NCI-H2196 (cell line): ENCODE results near the gene KRTAP22-2.

Experiments used
- DNase-seq: peaks from one replicate; lab custom pipeline; 2025; ENCODE audit not compliant: unreplicated experiment; lab: John Stamatoyannopoulos, UW

Gene KRTAP22-2

GRCh38 chr21:30563630-30564029 is 26.6 kb downstream of the KRTAP22-2 start:
- DNase-seq = no peak

GRCh38 chr21:30563072-30563471 is 27.1 kb downstream of the KRTAP22-2 start:
- no peak for DNase-seq

- no peak for DNase-seq
Measured at GRCh38 chr21:30561957-30562356, 28.2 kb downstream of the KRTAP22-2 start.

GRCh38 chr21:30561264-30561895 is 28.8 kb downstream of the KRTAP22-2 start, which contains the start of gene KRTAP19-7:
Gene KRTAP19-7, minus strand, starts transcription at chr21:30561314. Its CDS starts 25 bp downstream, at chr21:30561289.
- no peak for DNase-seq

- no peak for DNase-seq
Measured at GRCh38 chr21:30555095-30555494, 35.1 kb downstream of the KRTAP22-2 start.

- DNase-seq = no peak
Measured at GRCh38 chr21:30552782-30553181, 37.4 kb downstream of the KRTAP22-2 start.

- no peak for DNase-seq
Measured at GRCh38 chr21:30541764-30542163, 48.4 kb downstream of the KRTAP22-2 start, which contains the start of gene KRTAP19-6. Gene KRTAP19-6, minus strand, starts transcription at chr21:30541864. Its CDS starts 31 bp downstream, at chr21:30541833.
